Islet precursor cell (in vitro differentiated cells): ENCODE measurements around the gene GNPTG.

Source experiments
- DNase-seq: peaks from one replicate; pipeline ENCODE4 v3.0.0-alpha.2; 2018

The GNPTG gene

DNA sequence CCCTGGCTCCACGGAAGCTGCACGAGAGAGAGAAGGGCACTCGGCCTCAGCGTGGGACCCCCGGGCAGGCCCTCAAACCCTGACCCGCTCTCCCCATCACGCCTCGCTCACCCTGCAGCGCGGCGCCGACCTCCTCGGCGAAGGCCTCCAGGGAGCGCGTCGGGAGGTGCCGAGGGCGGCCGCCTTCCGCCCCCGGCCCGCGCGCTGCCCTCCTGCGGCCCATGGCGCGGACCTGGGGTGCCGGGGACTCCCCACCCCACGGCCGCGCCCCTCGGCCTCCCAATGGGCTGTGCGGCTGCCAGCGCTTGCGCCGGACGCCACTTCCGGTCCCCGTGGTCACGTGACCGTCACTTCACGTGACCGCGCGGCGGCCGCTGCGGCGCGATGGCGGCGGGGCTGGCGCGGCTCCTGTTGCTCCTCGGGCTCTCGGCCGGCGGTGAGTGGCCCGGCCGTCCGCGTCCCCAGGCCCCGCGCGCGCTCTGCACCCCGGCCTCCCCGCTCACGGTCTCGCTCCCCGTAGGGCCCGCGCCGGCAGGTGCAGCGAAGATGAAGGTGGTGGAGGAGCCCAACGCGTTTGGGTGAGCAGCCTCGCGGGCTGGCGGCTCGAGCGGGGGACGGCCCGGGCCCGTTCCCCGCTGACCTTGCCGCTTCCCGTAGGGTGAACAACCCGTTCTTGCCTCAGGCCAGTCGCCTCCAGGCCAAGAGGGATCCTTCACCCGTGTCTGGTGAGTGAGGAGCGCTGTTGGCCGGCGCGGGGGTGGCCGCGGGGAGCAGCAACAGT lies at the start of gene GNPTG, which contains the start of gene TSR3:
GNPTG (plus strand) TSS at position 350 of the 781 bp plus-strand sequence; CDS start at position 385, 35 bp downstream.
TSR3 (minus strand) TSS at position 297 of the 781 bp plus-strand sequence; CDS start at position 223, 74 bp downstream.
- peak; percentile 85 for DNase-seq

DNA sequence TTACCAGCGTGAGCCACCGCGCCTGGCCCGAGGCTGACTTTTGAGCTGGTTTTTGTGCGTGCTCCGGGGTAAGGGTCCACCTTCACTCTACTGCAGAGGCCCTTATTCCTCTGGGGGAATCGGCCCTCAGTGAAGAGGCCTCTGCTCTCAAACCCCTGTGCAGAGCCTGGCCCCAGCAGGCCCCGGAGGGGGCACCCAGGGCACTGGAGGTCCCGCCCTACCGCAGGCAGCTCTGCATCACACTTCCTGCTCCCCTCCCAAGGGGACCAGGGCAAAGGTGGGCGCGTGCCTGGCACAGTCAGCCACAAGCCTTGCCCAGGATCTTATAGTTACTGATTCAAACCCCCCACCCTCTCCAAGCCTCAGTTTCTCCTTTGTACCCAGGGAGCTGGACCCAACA lies 45.9 kb upstream of the GNPTG start:
- no peak for DNase-seq

DNA sequence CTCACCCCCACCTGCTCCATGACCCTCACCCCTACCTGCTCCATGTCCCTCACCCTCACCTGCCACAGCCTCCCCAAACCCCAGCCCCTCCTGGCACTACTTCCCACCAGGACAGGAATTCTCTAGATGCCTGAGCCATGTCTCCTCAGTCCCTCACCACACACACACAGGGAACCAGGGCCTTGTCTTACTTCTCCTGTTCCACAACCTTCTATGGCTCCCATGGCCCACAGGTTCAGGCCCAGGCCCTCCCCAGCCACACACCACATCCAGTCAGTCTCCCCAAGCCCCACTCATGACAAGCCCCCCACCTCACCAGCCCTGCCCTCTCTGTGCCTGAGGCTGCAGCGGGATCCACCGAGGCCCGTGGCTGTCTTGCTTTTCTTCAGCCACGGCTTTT lies 45.4 kb upstream of the GNPTG start:
- DNase-seq, result no peak

DNA sequence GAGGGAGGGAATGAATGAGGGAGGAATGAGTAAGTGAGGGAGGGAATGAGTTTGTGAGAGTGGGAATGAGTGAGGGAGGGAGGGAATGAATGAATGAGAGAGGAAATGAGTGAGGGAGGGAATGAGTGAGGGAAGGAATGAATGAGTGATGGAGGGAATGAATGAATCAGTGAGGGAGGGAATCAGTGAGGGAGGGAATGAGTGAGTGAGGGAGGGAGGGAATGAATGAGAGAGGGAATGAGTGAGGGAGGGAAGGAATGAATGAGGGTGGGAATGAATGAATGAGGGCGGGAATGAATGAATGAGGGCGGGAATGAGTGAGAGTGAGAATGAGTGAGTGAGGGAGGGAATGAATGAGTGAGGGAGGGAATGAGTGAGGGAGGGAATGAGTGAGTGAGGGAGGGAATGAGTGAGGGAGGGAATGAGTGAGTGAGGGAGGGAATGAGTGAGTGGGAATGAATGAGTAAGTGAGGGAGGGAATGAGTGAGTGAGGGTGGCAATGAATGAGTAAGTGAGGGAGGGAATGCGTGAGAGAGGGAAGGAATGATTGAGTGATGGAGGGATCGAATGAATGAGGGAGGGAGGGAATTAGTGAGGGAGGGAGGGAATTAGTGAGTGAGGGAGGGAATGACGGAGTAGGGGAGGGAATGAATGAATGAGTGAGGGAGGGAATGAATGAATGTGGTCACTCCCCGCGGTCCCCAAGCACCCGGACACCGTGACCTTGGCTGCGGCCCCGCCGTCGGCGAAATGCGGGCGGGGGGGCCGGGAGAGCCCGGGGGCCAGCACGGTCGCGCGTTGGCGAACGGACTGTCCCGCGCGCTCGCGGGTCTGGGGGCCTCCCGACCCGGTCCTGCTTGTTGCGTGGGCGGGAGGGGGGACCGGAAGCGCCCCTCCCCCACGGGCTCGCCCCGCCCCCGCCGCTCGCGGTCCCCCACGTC lies 43.4 kb upstream of the GNPTG start:
- no peak for DNase-seq

DNA sequence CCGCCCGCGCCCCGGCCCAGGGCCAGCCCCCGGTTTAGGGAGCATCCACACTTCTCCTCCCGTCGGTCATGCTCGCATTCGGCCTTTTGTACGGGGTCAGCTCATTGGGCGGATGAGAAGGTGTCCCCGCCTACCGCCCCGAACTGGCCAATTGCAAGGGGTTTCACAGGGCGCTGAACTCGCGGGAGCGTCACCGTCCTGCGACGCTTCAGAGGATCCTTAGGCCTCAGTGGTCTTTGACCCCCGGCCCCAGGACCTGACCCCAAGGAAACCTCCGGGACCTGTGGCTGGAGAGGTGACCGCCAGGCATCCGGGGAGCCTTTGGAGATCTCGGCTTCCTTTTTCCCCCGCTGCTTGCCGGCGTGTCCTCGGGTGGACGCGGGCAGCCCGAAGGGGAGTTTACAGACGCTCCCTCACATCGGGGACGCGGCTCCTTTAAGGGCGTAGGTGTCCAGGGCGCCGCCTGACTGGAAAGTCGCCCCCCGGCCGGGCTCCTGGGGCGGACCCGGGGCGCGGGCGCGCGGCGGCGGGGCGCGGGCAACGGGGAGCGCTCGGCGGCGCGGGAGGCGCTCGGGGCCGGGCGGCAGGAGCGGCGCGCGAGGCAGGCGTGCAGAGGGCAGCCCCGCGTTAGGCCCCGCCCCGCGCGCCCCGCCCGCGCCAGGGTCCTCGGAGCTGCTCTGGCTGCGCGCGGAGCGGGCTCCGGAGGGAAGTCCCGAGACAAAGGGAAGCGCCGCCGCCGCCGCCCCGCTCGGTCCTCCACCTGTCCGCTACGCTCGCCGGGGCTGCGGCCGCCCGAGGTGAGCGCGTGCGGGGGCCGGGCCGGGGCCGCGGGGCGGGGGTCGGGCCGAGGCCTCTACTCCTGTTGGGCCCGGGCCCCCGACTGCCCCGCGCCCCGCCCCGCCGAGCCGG lies 42.5 kb upstream of the GNPTG start, which contains the start of gene UBE2I:
UBE2I (plus strand) TSS at position 660 of the 909 bp plus-strand sequence. CDS start 4,395 bp downstream, outside the sequence.
- DNase-seq, result peak; percentile 99

DNA sequence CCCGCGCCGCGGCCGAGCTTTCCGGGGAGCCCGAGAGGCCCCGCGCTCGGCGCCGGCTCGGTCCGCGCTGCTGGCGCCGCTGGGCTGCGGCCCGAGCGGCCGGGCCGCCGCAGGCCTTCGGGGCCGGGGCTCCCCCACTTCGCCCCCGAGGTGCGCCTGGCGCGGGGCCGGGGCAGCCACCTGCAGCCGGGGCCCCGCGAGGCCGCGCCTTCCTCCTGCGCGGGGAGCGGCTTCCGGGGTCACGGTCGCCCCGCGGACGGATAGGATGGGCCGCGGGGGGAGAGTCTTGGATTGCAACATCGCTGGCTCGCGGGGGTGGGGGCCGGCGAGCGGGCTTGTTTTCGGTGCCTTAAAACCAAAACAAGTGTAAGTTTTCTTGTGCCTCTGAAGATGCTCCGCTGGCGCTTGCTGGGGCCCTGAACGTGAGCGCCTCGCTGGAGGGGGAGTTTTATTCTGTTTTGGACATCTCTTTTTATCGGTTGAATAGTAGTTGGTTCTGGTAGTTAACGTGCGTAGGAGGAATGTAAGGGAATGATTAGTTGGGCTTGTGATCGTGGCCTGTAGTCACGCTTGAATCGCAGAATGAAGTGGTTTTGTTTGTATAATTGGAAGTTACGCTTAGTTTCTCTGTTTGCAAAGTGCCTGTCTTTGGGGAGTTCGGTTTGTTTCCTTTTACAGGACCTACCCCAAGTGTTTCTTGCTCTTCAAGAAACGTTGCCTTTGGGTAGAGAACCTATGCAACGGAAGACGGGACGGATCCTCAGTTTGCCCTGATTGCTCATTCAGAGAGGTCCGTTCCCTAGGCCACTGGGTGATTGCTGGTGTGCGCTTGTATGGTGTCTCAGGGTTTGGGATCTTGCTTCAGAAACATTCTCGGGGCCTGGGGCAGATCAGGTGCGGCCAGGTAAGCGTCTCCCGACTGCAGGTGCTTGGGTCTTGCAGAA lies 41.6 kb upstream of the GNPTG start:
- DNase-seq, result no peak

DNA sequence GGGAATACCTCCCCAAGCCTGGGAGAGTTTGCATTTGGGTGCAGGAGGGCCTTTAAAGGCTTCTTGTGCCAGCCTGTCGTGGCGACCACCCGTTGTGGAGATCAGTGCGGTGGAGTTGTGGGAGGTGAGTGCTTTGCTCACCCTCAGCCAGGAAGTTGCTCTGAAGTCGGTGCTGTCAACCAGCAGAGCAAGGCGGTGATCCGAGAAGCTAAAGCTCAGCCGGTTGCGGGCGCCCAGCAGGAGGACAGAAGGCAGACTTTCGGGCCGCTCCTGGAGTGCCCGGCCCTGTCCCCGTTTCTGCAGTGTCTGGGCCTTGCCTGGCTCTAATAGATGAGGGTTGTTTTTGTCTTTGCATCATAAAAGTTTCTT lies 40.9 kb upstream of the GNPTG start:
- DNase-seq, result no peak

DNA sequence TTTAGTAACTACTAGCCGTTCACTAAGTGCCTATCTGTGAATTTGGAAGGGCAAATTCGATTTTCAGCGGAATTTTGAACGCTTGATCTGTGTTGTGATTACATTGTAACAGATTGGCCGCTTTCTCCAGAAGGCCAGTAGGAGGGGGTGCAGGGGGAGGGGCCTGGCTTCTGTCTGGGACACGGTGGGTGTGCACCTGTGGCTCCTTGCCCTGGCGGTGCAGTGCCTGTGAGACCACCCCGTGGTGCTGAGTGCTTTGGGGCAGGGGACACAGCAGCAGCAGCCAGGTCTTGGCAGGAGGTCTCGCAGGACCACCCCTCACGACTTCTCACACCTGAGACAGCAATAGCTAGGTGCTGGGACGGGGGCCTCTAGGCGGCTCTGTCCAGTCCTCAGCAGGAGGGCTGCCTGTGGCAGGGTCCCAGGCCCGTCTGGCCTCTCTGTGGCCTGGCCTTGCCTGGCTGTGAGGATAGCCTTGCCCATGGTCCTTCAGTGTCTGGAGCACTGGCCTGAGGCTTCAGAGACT lies 40.5 kb upstream of the GNPTG start:
- no peak for DNase-seq

DNA sequence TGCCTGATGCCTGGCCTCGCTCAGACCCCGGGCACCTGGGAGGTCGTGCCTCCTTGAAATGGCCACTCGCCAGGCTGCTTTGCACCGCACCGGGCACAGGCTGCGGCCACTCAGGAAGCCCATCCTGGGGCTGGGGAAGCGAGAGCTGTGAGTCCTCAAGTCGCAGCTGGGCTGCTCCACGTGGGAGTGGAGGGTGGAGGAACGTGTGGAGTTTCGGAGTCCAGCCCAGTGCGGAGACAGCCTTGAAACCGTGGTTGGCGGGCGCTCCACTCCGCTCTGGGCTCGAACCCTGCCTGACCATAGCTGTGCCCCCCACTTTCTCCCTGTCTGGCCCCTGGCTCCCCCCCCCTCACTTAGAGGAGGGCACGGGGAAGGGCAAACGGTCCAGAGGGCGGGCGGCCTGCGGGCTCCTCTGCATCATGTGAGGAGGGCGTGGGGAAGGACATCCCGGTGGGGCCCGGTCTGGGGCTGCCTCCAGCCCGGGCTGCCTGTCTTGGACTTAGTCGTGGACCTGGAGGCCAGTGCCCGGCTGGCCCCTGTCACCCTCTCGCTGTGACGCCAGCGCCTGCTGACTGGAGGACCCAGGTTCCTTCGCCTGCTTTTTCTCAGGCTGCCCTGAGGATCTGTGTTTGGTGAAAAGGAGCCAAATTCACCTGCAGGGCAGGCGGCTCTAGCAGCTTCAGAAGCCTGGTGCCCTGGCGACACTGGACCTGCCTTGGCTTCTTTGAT lies 39.8 kb upstream of the GNPTG start:
- no peak for DNase-seq

DNA sequence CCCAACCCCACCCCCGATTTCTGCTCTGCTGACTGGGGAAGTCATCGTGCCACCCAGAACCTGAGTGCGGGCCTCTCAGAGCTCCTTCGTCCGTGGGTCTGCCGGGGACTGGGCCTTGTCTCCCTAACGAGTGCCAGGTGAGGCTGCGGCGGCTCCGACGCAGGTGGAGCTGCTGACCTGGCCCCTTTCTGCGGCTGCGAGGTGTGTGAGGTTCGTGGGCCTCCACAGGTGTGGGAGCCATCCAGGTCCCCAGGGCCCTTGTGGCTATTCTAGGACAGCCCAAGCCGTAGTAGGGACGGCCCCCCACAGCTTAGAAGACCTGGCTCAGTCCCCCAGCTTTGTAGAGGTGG lies 39.3 kb upstream of the GNPTG start:
- DNase-seq, result no peak

DNA sequence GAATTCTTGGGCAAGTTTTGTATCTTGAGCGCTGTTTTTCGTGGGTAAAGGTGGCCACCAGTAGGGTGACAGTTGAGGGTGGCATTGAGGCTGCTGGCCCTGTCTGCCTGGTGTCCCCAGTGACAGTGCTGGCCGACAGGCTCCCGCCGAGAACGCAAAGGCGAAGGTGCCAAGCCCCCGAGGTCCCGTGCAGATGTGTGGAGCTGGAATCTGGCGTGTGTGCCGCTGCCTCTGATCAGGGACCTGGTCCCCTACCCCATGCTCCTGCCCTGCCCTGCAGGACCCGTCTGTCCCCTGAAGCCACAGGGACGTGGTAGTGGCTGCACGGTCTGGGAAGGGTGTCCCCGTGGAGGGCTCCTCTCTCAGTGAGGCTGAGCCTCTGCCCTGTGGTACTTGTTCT lies 38.8 kb upstream of the GNPTG start:
- no peak for DNase-seq

DNA sequence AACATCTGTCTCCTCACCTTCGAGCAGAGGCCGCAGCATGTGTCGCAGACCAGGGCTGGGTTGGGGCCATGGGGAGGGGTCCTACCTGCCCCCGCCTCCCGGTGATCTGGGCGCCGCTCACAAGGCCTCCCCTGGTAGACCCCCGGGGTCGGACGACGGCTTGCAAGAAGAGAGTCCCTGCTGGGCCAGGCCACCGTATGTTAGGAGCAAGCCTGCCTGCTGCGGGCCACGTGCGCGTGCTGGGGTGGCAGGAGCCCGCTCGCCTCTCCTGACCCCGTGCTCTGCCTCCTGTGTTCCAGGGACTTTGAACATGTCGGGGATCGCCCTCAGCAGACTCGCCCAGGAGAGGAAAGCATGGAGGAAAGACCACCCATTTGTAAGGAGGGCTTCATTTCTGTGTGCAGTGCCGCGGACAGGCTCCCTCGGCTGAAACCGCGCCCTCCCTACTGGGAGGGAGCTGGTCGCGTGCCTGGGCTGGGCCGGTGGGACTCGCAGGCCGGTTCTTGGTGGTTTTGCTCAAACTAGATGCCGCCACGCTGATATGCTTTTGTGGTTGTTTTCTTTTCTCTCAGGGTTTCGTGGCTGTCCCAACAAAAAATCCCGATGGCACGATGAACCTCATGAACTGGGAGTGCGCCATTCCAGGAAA lies 37.9 kb upstream of the GNPTG start:
- no peak for DNase-seq

DNA sequence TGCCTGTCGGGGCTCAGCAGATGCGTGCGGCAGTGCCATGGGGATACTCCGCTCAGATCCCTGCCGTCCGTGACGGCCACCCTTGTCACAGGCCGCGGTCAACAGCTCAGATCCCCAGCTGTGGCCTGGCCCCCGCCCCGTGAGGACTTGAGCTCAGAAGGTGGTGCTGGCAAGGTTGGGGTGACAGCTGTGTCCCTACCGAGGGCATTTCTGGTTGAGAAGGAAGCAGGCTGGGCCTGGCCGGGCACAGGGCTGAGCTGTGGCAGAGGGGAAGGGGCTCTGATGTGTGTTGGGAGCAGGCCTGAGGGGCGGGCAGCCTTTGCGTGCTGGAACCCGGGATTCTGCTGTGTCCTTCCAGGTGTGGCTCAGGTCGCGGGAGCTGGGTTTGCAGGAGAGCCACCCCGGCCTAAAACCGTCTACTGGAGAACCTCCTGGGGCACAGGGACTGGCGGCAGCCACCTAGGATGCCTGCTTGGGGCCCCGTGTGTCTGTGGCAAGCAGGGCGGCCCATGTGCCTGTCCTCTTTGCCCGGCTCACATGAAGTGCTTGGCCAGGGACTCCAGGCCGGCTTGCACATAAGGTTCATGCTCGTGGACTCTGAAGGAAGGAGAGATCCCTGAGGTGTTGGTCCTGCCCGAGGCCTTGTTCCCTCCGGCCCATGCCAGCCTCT lies 37.2 kb upstream of the GNPTG start:
- DNase-seq, result no peak

DNA sequence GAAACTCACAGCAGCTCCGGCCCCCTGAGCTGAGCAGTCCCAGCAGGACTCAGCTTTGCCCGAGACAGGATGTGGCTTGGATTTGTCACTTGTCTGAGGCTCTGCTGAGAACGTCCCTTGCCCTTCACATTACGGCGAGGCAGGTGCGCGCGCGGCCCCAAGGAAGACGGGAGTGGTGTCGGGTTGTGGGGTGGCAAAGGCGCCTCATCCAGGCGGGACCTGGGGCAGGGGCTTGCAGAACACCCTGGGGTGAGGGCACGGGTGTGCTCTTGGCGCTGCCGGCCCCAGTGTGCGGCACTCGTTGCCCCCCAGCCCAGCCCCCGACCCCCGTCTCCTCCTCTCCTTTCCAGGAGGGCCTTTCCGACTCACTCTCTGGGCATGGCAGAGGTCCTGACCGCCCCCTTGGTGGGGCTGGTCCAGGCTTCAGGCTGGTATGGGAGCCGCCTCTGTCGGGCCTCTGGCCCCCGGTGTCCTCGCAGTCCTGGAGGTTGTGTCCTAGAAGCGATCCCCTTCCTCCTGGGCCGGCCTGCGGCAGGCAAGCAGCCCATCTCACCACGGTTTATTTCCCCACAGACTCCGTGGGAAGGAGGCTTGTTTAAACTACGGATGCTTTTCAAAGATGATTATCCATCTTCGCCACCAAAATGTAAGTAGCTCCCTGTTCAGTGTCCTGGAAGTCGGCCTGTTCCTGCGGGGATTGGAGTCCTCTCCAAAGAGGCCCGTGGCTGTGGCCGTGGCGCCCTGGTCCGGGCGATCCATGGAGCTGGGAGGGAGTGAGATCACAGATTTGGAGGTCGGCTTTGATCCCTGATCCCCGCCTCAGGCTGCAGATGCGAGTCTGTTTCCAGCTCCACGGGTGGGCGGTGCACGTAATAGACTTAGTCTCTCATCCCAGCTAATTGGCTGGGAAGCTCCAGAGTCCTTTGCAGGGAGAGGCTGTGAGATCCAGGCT lies 36.4 kb upstream of the GNPTG start:
- no peak for DNase-seq

DNA sequence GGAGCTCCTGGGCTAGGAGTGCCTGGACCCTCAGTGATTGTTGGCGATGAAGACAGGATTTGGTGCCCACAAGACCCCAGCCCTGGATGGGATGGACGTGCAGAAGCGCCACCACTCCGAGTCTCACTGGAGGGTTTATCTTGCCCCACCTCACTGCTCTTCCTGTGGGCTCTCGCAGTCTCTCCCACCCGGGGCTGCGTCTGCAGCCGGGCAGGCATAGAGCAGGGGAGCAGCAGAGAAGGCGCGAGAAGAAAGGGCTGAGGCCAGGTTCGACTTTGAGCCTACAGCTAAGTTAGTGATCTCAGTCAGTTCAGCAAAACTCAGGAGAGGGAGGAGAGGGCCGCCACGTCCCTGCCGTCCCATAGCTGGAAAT lies 35.7 kb upstream of the GNPTG start:
- no peak for DNase-seq

DNA sequence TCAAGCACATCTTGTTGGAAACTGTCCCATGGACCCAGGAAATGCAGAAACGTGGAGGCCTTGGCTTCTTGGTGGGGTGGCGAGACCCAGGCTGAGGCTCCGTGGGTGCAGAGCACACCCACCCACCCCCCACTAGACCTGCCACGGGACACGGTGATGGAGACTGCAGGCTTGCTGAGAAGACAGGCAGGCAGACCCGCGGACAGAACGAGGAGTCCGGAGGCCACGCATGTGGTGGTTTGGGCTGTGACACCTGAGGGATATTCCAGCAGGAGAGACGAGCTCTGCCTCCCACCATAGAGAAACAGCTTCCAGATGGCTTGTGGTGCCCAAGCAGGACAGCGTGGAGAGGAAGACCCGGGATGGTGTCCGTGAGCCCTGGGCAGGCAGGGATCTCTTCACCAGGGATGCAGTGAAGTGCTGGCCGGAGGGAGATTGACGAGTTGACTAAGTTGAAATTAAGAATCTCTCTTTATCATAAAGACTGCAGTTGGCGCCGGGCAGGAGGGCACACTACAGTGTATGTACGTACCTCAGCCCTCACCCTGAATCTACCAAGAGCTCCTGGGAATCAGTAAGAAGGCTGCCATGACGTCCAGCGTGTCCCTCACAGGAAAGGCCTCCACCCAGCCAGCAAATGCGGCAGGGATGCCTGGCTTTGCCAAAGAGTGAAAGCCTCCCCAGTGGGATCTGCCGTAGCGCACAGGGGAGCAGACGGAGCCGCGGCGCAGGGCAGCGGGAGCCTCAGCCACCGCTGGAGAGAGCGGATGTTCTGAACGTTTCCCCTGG lies 34.1 kb upstream of the GNPTG start:
- DNase-seq, result no peak

DNA sequence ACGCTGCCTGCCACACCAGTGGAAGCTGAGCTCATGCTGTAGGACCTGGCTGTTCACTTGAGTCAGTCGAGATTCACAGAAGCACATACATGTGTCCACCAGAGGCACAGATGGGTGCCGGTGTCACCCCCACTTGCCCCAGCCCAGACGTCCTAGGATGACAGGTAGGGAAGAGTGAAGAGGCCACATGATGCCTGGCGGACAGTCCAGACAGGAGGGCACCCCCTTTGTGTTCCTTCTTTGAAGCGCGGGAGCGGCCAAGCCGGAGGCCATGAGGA lies 33.5 kb upstream of the GNPTG start:
- no peak for DNase-seq

DNA sequence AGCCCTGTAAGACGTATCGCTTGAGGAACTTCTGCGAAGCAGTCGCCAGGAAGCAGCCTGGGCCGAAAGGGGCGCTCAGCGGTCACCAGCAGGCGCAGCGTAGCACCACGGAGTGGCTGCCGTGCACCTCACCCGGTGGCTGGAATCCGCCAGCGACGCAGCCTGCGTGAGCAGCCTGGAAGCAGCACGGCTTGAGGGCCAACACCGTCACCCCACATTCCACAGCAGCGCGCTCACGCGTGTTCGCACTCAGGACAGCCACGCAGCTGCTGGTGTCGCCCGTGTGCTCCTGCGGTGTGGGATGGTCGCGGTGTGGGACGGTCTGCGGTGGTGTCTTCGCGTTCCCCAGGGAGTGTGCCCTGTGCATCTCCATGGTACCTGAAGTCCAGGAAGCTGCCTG lies 32.7 kb upstream of the GNPTG start:
- no peak for DNase-seq
